Measurements from ENCODE around the gene MPDZ.
A peak's percentile ranks its signal among the peaks of the same experiment; 100 is the strongest.

MPDZ gene

DNA sequence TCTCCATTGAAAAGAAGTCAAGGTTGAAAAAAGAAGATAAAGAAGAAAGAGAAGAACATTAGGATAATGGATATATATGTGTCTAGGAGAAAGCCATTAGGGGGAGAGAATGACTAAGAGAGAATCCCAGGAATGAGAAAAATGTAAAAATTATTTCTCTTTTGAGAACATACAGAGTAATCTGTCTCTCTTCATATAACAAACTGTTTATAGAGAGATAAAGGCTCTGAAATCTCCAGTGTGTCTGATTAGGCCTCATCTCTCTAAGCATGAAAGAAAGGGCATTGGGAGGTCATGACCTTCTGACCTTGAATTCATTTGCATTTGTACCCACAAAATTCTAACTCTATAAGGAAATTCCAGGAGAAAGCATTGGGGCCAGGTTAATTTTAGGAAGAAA is 3.5 kb upstream of the MPDZ start:
- DNase-seq (ENCODE audit: insufficient read length) (no peak), FAIRE-seq (no peak)
- TF ChIP-seq TAF1 (IDR thresholded peaks at IDR 0.05; ENCODE audit: borderline replicate concordance, low read depth, low read length) (no peak), POLR2AphosphoS5 (IDR thresholded peaks at IDR 0.05; ENCODE audit: low read depth, low read length) (no peak), POLR2A (IDR thresholded peaks at IDR 0.05; ENCODE audit: low read depth, low read length) (no peak)

DNA sequence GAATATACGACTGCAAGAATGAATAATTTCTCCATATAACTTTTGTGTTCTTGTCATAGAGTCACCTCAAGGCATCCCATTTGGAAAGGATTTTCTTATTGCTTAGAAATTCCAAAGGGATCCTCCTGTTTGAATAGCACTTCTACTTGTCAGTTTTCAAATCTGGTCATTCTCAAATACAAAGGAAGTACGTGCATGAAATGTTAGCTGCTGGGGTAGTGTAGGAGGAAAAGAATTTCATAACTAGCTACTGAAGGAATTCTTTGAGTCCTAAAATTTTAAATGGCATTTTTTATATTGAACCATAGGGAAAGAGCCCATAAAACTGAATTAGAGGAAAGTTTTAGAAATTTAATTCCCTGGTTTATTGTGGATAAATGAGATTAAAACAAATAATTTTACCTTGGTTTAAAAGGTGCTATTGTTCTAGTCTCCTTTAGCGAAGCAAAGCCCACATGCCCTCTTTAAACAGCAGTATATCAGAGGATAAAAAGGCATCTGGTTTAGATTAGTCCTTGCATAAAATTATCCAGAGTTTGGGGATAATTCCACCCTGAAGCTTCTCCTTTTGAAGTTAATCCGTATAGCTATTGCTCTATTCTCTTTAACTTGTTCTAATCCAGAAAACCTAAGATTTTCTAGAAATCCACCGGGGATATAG is 2.0 kb upstream of the MPDZ start:
- no peak for TF ChIP-seq TAF1 (IDR thresholded peaks at IDR 0.05; ENCODE audit: borderline replicate concordance, low read depth, low read length)
- TF ChIP-seq POLR2AphosphoS5 (IDR thresholded peaks at IDR 0.05; ENCODE audit: low read depth, low read length): no peak
- TF ChIP-seq POLR2A (IDR thresholded peaks at IDR 0.05; ENCODE audit: low read depth, low read length): no peak
- FAIRE-seq (no peak), DNase-seq (ENCODE audit: insufficient read length) (no peak)

DNA sequence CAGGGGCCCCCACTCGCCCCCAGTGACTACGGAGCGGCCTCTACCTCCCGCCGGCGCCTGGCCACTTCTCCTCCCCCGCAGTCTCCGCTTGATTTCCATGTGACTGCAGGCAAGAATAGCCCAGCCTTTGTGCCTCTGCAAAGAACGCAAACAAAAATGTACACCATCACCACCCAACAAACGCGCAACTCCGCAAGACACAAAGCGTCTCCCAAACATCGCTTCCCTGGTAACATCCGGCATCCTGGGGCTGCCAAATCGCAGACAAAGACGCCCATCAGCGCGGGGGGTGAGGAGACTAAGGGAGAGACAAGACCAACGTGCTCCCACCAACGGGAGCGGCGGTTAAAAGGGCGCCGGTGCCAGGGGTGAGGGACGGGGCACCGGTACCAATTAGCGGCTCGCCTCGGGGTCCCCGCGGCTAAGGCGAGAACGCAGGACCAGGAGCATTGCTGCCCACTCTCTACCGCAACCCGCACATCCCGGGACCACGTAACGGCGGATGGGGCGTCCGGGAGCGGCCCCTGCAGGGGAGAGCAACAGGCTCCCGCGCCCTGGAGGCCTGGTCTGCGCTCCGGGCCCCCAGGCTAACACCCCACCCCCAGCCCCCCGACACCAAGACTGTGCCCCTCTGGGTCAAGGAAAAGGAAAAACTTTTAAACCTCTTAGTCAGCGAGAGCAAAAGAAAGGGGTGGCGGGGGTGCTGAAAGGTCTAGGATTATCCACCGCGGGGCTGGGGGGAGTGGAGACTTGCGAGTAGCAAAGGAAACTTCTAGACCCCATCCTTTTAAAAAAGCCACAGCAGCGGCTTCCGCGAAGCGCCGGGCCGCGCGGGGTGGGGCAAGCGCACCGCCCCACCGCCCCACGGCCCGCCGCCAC is 885 bp downstream of the MPDZ start:
- no peak for FAIRE-seq
- DNase-seq (ENCODE audit: insufficient read length): no peak
- TF ChIP-seq POLR2AphosphoS5 (IDR thresholded peaks at IDR 0.05; ENCODE audit: low read depth, low read length) (no peak), TAF1 (IDR thresholded peaks at IDR 0.05; ENCODE audit: borderline replicate concordance, low read depth, low read length) (no peak), POLR2A (IDR thresholded peaks at IDR 0.05; ENCODE audit: low read depth, low read length) (no peak)

DNA sequence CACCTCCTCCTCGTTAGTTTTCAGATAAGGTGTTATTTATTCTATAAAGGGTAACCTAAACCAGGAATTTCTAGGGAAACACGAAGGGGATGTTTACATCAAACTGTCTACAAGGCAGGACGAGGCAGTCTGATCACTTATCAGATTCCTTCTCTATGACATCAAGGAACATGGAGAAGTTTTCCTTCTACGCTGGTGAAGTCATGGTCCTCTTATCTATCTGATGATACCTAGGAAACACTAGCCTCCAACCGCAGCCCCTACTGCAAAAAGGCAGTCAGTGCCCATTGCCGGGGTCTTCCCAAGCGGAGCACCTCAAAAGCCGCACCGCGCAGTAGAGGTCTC is 1.5 kb downstream of the MPDZ start:
- TF ChIP-seq TAF1 (IDR thresholded peaks at IDR 0.05; ENCODE audit: borderline replicate concordance, low read depth, low read length) (no peak), POLR2A (IDR thresholded peaks at IDR 0.05; ENCODE audit: low read depth, low read length) (no peak), POLR2AphosphoS5 (IDR thresholded peaks at IDR 0.05; ENCODE audit: low read depth, low read length) (no peak)
- FAIRE-seq (no peak), DNase-seq (ENCODE audit: insufficient read length) (no peak)

DNA sequence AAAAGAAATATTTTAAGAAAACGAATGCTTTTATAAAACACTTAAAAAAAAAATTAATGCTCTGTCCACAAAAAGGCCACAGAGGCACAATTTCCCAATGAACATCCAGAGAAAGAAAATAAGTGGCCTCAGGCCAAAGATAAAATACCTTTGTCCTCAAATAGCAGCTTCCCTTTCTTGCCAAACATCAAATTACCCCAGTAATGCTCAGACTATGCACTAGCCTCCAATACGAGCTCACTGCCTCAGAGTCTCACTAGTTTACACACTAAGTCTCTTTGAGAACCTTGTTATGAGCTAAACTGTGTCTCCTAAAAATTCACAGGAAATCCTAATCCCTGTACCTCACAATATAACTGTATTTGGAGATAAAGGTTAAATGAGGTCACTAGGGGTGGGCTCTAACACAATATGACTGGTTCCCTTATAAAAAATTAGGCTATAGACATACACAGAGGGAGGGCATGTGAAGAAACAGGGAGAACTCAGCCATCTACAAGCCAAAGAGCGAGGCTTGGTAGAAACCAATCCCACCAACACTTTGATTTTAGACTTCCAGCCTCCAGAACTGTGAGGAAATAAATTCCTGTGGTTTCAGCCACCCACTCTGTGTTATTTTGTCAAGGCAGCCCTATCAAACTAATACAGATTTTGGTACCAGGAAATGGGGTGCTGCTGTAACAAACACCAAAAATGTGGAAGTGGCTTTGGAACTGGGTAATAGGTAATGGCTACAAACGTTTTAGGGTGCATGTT is 4.4 kb downstream of the MPDZ start:
- TF ChIP-seq TAF1 (IDR thresholded peaks at IDR 0.05; ENCODE audit: borderline replicate concordance, low read depth, low read length) (no peak), POLR2AphosphoS5 (IDR thresholded peaks at IDR 0.05; ENCODE audit: low read depth, low read length) (no peak), POLR2A (IDR thresholded peaks at IDR 0.05; ENCODE audit: low read depth, low read length) (no peak)
- no peak for FAIRE-seq

DNA sequence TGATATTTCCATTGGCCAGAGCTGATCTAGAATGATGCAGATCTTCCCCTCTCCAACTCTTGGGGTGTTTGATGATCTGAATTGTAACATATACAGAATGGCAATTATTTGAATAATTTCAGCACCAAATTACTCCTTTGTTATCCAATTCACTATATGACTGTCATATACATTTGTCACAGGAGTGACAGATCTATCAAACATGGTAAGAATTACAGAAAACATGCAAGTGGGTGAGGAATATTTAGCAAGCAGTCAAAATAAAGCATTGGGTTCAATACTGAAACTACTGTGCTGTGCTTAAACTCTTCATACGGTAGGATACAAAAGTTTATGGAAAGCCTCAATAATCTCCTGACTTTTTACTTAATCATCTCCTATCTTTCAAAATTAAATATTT is 8.8 kb downstream of the MPDZ start:
- no peak for FAIRE-seq
- no peak for TF ChIP-seq TAF1 (IDR thresholded peaks at IDR 0.05; ENCODE audit: borderline replicate concordance, low read depth, low read length)
- TF ChIP-seq POLR2A (IDR thresholded peaks at IDR 0.05; ENCODE audit: low read depth, low read length): no peak
- no peak for TF ChIP-seq POLR2AphosphoS5 (IDR thresholded peaks at IDR 0.05; ENCODE audit: low read depth, low read length)
- DNase-seq (ENCODE audit: insufficient read length): no peak

More for the DNA sequence above, 4.4 kb downstream of the MPDZ start:
- DNase-seq (ENCODE audit: insufficient read length): no peak

DNA sequence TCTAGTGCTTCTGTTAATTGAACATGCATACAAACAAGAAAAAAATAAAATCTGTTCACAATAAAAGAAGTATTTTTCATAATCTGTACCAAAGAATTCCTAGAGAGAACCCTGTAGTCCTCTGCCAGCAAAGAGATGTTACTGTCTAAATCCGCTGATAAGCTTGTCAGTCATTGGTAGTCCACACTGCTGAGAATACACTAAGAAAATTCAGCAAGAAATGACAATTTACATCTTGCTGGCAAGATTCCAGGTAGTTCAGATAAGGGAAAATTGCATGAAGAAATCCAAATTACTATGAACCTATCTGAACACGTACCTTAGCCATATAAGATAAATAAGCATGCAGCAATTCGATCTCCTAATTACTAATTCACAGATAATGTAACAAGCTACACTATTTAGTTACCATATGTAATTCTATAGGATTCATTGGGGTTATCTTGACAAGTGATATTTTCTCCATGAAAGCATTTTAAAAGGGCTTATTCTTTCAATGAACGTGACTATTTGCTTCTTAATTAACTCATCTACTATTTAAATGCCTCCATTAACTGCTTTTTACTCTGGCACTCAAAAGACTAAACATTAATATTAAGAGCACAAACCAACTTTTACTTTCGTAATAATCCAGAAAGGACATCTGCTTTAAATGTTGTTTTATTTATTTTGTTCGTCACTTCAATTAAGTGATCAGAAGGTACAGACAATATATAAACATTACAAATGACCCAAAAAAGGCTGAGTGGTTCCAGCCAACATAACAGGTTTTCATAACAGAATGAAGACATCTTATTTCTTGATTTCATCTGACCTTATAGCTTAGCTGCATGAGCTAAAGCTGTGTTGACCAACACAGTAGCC is 9.7 kb downstream of the MPDZ start:
- FAIRE-seq: peak; percentile 57

DNA sequence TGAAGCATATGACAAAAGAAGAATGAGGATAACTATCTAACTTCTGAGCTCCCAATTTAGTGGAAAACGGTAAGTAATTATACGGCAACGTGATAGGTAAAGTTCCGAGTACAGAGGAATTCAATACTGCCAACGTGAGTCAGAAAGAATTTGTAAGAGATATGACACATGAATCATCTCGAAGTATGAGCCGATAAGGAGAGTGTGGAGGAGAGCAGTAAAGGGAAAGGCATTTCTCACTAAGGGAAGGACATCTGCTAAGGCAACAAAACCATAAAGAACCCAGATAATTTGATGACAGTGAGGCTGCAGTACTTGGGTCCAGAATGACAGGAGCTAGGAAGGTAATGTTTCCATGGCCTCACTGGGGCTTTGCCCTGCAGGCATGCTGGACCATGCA is 11.0 kb downstream of the MPDZ start:
- DNase-seq (ENCODE audit: insufficient read length): no peak
- FAIRE-seq: no peak
- TF ChIP-seq POLR2A (IDR thresholded peaks at IDR 0.05; ENCODE audit: low read depth, low read length) (no peak), POLR2AphosphoS5 (IDR thresholded peaks at IDR 0.05; ENCODE audit: low read depth, low read length) (no peak), TAF1 (IDR thresholded peaks at IDR 0.05; ENCODE audit: borderline replicate concordance, low read depth, low read length) (no peak)

More for the DNA sequence above, 9.7 kb downstream of the MPDZ start:
- TF ChIP-seq POLR2A (IDR thresholded peaks at IDR 0.05; ENCODE audit: low read depth, low read length) (no peak), POLR2AphosphoS5 (IDR thresholded peaks at IDR 0.05; ENCODE audit: low read depth, low read length) (no peak), TAF1 (IDR thresholded peaks at IDR 0.05; ENCODE audit: borderline replicate concordance, low read depth, low read length) (no peak)
- DNase-seq (ENCODE audit: insufficient read length): no peak

DNA sequence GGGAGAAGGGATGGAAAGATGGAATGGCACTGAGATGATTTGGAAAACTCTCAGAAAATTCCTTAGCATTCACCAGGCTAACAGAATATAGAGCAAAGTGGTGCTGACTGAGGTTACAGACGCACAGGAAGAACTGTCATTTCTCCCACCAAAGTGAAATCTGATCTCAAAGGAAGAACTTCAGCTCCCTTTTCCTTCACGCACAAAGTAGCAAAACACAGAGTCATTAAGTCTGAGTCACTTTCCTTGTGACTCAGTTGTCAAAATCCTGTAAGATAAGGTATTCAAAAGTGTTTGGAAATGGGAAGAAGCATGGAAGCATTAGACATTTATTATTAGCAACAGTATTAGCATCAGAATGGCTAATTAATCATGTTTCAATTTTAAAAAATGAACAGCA is 11.7 kb downstream of the MPDZ start:
- FAIRE-seq: no peak

DNA sequence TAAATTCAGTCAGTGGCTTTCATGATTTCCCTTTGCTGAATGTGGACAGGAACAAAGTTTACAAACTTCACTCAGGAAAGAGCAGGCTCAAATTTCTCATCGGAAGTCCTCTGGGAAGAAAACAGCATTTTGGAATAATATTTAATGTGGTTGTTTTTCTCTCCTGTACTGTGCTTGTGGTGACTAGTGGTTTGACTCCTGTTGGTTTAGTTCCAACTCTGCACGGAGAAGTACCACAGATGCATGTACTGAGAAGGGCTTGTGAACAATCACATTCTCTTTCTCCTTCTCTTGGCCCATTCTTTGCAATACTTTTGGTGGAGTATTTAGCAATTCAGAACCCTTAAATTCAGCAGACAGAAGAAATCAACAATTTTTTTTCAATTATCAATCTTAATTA is 13.3 kb downstream of the MPDZ start:
- FAIRE-seq (no peak), DNase-seq (ENCODE audit: insufficient read length) (no peak)
- TF ChIP-seq POLR2AphosphoS5 (IDR thresholded peaks at IDR 0.05; ENCODE audit: low read depth, low read length): no peak
- no peak for TF ChIP-seq POLR2A (IDR thresholded peaks at IDR 0.05; ENCODE audit: low read depth, low read length)
- no peak for TF ChIP-seq TAF1 (IDR thresholded peaks at IDR 0.05; ENCODE audit: borderline replicate concordance, low read depth, low read length)

More for the DNA sequence above, 11.7 kb downstream of the MPDZ start:
- TF ChIP-seq POLR2A (IDR thresholded peaks at IDR 0.05; ENCODE audit: low read depth, low read length) (no peak), TAF1 (IDR thresholded peaks at IDR 0.05; ENCODE audit: borderline replicate concordance, low read depth, low read length) (no peak), POLR2AphosphoS5 (IDR thresholded peaks at IDR 0.05; ENCODE audit: low read depth, low read length) (no peak)
- DNase-seq (ENCODE audit: insufficient read length): no peak
